Loucy (cell line): ENCODE measurements around the gene ZNF688.

Source experiments
- H2AFZ ChIP-seq: fragments of 200-600 bp; sonication (generic); 2 replicates; pipeline ENCODE4 v1.6.0; 2016; ENCODE audit warnings: antibody characterized with exemption, mild to moderate bottlenecking, low read length, moderate library complexity
- H3F3A ChIP-seq: fragments of 200-600 bp; 2 replicates; pipeline ENCODE4 v1.6.0; 2016; ENCODE audit warnings: antibody characterized with exemption, low read depth, mild to moderate bottlenecking
- H3K27me3 ChIP-seq: fragments of 200-600 bp; sonication (generic); 2 replicates; pipeline ENCODE4 v1.6.1; 2014; ENCODE audit warnings: low read length, mild to moderate bottlenecking; ENCODE audit not compliant: insufficient read depth, poor library complexity, severe bottlenecking
- H3K36me3 ChIP-seq: fragments of 200-600 bp; sonication (generic); 2 replicates; pipeline ENCODE4 v1.6.1; 2016; ENCODE audit warnings: low read length; ENCODE audit not compliant: insufficient read depth
- H3K4me1 ChIP-seq: fragments of 200-600 bp; sonication (generic); 2 replicates; pipeline ENCODE4 v1.5.1; 2014; ENCODE audit warnings: low read length, mild to moderate bottlenecking; ENCODE audit not compliant: insufficient read depth, poor library complexity, severe bottlenecking
- H3K4me2 ChIP-seq: fragments of 200-600 bp; sonication (generic); 2 replicates; pipeline ENCODE4 v1.6.0; 2014; ENCODE audit warnings: antibody characterized with exemption, low read length, low read depth, mild to moderate bottlenecking; ENCODE audit not compliant: poor library complexity, severe bottlenecking
- H3K4me3 ChIP-seq: fragments of 200-600 bp; sonication (generic); 2 replicates; pipeline ENCODE4 v1.5.1; 2014; ENCODE audit warnings: low read length, mild to moderate bottlenecking, mixed read lengths; ENCODE audit not compliant: poor library complexity, severe bottlenecking
- H3K79me2 ChIP-seq: fragments of 200-600 bp; sonication (generic); 2 replicates; pipeline ENCODE4 v1.6.1; 2014; ENCODE audit warnings: low read length; ENCODE audit not compliant: insufficient read depth
- H3K9ac ChIP-seq: fragments of 200-600 bp; sonication (generic); 2 replicates; pipeline ENCODE4 v1.6.0; 2014; ENCODE audit warnings: mild to moderate bottlenecking, low read depth, low read length, moderate library complexity; ENCODE audit not compliant: poor library complexity, severe bottlenecking
- H3K9me2 ChIP-seq: fragments of 200-600 bp; sonication (generic); replicated peaks from 2 replicates; pipeline ENCODE4 v1.6.1; 2016; ENCODE audit warnings: low read depth, low read length, mixed read lengths
- H3K9me3 ChIP-seq: fragments of 200-600 bp; sonication (generic); 2 replicates; pipeline ENCODE4 v1.6.1; 2014; ENCODE audit warnings: mild to moderate bottlenecking, antibody characterized with exemption, low read length, low read depth; ENCODE audit not compliant: insufficient read depth
- H4K20me1 ChIP-seq: fragments of 200-600 bp; sonication (generic); 2 replicates; pipeline ENCODE4 v1.6.0; 2014; ENCODE audit warnings: antibody characterized with exemption, low read length, mild to moderate bottlenecking; ENCODE audit not compliant: insufficient read depth, poor library complexity, severe bottlenecking
- EZH2phosphoT487 ChIP-seq: fragments of 200-600 bp; IDR thresholded peaks from 2 replicates; pipeline ENCODE4 v1.6.1; 2018; ENCODE audit warnings: antibody characterized with exemption, mild to moderate bottlenecking, moderate library complexity, borderline replicate concordance
- TF ChIP-seq, protein P1 (sequence below): fragments of 200-600 bp; sonication (generic); conservative IDR thresholded peaks from 2 replicates; pipeline ENCODE4 v1.5.1; 2014; ENCODE audit warnings: mild to moderate bottlenecking, antibody characterized with exemption, low read length

The ZNF688 gene

DNA sequence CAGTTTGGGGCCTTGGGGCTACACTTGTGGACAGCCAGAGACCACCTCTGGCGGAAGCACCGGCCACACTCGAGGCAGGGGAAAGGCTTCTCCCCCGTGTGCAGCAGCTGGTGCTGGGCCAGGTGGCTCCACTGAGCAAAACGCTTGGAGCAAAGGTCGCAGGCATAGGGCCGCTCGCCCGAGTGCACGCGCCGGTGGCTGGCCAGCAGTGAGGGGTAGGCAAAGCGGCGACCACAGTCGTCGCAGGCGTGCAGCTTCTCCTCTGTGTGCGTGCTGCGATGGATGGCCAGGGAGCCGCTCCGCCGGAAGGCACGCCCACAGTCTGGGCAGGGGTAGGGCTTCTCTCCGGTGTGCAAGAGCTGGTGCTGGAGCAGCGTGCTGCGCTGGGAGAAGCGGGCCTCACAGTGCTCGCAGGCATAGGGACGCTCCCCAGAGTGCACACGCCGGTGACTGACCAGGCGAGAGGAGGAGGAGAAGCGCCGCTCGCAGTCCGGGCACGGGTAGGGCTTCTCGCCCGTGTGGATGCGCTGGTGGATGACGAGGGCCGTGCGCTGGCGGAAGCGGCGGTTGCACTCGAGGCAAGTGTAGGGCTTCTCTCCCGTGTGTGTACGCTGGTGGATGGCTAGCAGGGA is 32.9 kb upstream of the ZNF688 start:
- no peak for TF ChIP-seq EZH2phosphoT487
- TF ChIP-seq, protein P1, sequence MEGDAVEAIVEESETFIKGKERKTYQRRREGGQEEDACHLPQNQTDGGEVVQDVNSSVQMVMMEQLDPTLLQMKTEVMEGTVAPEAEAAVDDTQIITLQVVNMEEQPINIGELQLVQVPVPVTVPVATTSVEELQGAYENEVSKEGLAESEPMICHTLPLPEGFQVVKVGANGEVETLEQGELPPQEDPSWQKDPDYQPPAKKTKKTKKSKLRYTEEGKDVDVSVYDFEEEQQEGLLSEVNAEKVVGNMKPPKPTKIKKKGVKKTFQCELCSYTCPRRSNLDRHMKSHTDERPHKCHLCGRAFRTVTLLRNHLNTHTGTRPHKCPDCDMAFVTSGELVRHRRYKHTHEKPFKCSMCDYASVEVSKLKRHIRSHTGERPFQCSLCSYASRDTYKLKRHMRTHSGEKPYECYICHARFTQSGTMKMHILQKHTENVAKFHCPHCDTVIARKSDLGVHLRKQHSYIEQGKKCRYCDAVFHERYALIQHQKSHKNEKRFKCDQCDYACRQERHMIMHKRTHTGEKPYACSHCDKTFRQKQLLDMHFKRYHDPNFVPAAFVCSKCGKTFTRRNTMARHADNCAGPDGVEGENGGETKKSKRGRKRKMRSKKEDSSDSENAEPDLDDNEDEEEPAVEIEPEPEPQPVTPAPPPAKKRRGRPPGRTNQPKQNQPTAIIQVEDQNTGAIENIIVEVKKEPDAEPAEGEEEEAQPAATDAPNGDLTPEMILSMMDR, result no peak
- H3K4me3 ChIP-seq, result no peak overlapping the region
- H3F3A ChIP-seq, result no peaks in the 10 kb centered on the region
- no peak overlapping the region for H2AFZ ChIP-seq
- no peaks in the 10 kb centered on the region for H3K9me2 ChIP-seq
- peaks cover 26% of the 10 kb centered on the region; the same call in 1 of the 2 replicates for H3K36me3 ChIP-seq
- no peaks in the 10 kb centered on the region for H3K27me3 ChIP-seq
- H3K4me1 ChIP-seq, result peaks cover 21% of the 10 kb centered on the region
- H3K79me2 ChIP-seq, result peaks cover 44% of the 10 kb centered on the region
- H3K4me2 ChIP-seq, result no peak overlapping the region
- no peaks in the 10 kb centered on the region for H4K20me1 ChIP-seq
- no peak overlapping the region for H3K9ac ChIP-seq
- H3K9me3 ChIP-seq, result no peaks in the 10 kb centered on the region

DNA sequence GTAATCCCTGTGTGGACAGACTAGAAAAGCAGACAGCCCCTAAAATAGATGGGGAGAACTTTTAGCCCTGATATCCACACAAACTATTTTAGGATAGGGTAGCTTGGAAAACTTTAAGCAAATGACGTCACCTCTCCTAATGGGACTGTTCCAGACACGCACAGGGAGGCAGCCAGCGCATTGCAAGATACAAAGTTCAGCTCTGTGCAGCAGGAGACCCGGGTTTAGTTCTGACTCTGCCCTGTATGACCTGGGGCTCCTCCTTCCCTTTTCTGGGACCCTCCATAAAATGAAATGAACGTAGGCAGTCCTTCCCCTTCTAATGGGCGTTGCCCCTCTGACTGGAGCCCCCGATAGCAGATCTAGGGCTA is 32.4 kb upstream of the ZNF688 start:
- H3K4me2 ChIP-seq, result no peak overlapping the region
- peaks cover 26% of the 10 kb centered on the region; the same call in 1 of the 2 replicates for H3K36me3 ChIP-seq
- H3K9ac ChIP-seq, result no peak overlapping the region
- no peaks in the 10 kb centered on the region for H3K9me2 ChIP-seq
- peaks cover 39% of the 10 kb centered on the region for H3K79me2 ChIP-seq
- H2AFZ ChIP-seq, result no peak overlapping the region
- TF ChIP-seq EZH2phosphoT487, result no peak
- TF ChIP-seq, protein P1, result no peak
- peaks cover 16% of the 10 kb centered on the region for H3K4me1 ChIP-seq
- H4K20me1 ChIP-seq, result no peaks in the 10 kb centered on the region
- no peaks in the 10 kb centered on the region for H3F3A ChIP-seq
- H3K9me3 ChIP-seq, result no peaks in the 10 kb centered on the region
- no peaks in the 10 kb centered on the region for H3K27me3 ChIP-seq
- H3K4me3 ChIP-seq, result no peak overlapping the region

DNA sequence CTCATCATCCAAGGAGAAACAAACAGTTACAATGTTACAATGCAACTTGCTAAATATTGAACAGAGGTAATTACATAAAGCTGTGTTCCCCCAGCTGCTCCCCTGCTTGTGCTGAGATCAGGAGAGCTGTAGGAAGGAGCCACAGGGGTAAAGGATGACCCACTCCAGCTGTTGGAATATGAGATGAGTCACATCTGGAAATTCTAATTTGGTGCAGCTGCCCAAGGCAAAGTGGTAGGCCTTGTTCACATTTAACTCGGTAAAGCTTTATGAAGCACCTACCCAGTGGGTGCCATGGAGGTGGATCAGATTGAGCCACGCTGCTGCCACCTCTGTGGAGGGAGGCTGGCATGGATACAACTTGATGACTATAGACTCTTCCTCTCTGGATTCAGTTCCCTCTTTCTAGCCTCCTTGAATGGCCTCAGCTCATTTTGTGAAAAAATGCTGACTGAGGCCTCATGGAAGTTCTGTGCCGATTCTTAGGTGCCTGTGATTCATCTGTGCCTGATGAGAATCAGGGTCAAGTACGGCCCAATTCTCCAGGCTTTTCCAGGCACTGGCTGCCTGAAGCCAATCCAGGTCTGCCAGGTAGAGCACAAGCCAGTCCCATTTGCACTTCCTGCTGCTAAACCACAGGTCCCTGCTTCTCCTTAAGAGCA is 31.2 kb upstream of the ZNF688 start:
- TF ChIP-seq, protein P1, result no peak
- TF ChIP-seq EZH2phosphoT487, result no peak
- Histone ChIP-seq H3K9ac (no peak overlapping the region), H3K27me3 (no peaks in the 10 kb centered on the region), H3K4me1 (peaks cover 5% of the 10 kb centered on the region), H3K9me2 (no peaks in the 10 kb centered on the region), H3K36me3 (peaks cover 26% of the 10 kb centered on the region; the same call in 1 of the 2 replicates), H3K79me2 (peaks cover 27% of the 10 kb centered on the region), H3K4me3 (no peak overlapping the region), H3K4me2 (no peak overlapping the region), H4K20me1 (no peaks in the 10 kb centered on the region), H2AFZ (no peak overlapping the region), H3F3A (no peaks in the 10 kb centered on the region), H3K9me3 (no peaks in the 10 kb centered on the region)
